Measurements from ENCODE around the gene SPATA6L.
"Not testable (repeated sequence)": the region's sequence is repeated elsewhere in the genome, so short reads cannot be mapped to it uniquely, and the experiment has no call there.

SPATA6L gene

DNA sequence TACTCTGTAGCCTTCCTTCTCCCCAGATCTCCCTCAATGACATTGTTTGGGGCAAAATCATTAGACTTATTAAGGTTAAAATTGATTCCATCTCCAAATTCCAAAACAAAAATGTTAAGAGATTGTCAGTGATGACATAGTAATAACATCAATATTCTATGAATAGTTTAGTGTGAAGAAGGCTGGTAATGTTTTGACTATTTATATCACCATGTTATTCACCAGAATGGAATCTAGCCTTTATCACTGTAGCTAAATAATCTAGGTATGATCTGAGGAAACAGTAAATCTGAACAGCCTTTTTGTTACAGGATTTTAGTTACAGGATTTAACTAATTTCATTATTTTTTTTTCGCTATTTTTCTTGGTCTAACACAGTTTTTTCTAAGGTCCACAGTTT lies 5.1 kb downstream of the SPATA6L start:
- H3K4me3 ChIP-seq (ENCODE audit: low read depth, low read length): no peak overlapping the region
- TF ChIP-seq, protein P1, sequence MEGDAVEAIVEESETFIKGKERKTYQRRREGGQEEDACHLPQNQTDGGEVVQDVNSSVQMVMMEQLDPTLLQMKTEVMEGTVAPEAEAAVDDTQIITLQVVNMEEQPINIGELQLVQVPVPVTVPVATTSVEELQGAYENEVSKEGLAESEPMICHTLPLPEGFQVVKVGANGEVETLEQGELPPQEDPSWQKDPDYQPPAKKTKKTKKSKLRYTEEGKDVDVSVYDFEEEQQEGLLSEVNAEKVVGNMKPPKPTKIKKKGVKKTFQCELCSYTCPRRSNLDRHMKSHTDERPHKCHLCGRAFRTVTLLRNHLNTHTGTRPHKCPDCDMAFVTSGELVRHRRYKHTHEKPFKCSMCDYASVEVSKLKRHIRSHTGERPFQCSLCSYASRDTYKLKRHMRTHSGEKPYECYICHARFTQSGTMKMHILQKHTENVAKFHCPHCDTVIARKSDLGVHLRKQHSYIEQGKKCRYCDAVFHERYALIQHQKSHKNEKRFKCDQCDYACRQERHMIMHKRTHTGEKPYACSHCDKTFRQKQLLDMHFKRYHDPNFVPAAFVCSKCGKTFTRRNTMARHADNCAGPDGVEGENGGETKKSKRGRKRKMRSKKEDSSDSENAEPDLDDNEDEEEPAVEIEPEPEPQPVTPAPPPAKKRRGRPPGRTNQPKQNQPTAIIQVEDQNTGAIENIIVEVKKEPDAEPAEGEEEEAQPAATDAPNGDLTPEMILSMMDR (IDR thresholded peaks at IDR 0.05; ENCODE audit: borderline replicate concordance, insufficient read depth, low read depth, low read length): no peak

DNA sequence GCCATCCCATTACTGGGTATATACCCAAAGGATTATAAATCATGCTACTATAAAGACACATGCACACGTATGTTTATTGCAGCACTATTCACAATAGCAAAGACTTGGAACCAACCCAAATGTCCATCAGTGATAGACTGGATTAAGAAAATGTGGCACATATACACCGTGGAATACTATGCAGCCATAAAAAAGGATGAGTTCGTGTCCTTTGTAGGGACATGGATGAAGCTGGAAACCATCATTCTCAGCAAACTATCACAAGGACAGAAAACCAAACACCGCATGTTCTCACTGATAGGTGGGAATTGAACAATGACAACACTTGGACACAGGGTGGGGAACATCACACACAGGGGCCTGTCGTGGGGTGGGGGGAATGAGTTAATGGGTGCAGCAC lies 5.6 kb downstream of the SPATA6L start:
- not testable (repeated sequence) for H3K4me3 ChIP-seq (ENCODE audit: low read depth, low read length)

DNA sequence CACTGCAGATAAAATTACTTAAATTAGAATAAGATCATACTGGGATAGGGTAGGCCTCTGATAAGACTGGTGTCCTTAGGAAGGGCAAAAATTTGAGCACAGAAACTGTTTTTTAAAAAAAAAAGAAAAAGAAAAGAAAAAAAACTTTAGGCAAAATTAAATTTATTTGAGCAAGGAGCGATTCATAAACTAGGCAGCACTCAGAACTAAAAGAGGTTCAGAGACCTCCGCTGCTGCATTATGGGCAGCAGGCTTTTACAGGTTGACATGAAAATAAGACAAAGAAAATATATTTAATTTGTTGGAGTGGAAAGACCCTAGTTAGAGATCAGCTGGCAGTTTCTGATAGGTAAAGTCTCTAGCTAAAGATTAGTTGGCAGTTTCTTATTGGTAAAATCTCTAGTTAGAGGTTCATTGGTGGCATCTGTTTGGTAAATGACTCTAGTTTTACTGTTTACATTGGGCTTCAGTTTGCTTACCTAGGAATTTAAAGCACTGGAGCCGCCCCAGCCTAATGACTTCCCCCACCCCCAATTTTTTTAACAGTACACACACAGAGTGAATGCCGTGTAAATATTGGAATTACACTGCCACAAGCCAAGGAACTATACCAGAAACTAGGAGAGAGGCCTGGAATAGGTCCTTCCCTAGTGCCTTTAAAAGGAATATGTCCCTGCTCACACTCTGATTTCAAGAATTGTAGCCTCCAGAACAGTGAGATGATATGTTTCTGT lies 8.7 kb downstream of the SPATA6L start:
- H3K4me3 ChIP-seq (ENCODE audit: low read depth, low read length): no peak overlapping the region
- TF ChIP-seq, protein P1 (IDR thresholded peaks at IDR 0.05; ENCODE audit: borderline replicate concordance, insufficient read depth, low read depth, low read length): no peak

DNA sequence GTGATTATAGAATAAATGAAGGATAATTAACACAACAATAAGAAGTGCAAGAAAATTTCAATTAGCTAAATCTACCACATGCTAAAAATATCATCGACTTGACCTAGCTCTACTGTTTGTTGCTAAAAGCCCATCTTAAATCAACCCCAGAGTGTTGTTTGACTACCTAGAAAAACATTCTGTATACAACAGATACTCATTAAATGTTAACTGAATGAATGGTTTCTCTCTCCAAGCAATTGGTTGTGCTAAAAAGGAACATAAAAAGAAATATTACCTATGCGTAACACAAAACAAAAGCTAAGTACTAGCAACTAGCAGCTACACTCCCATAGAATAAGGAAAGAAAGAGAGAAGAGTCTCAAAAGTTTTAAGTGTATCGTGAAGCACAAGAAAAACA lies 9.7 kb downstream of the SPATA6L start:
- H3K4me3 ChIP-seq (ENCODE audit: low read depth, low read length): no peak overlapping the region
- TF ChIP-seq, protein P1 (IDR thresholded peaks at IDR 0.05; ENCODE audit: borderline replicate concordance, insufficient read depth, low read depth, low read length): no peak

DNA sequence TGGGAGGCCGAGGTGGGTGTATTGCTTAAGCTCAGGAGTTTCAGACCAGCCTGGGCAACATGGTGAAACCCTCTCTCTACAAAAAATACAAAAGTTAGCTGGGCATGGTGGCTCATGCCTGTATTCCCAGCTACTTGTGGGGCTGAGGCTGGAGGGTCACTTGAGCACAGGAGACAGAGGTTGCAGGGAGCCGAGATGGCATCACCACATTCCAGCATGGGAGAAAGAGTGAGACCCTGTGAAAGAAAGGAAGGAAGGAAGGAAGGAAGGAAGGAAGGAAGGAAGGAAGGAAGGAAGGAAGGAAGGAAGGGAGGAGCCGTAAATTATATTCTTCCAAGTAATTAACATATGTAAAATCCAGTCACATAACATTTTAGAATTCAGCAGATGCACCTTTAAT lies 10.1 kb downstream of the SPATA6L start:
- H3K4me3 ChIP-seq (ENCODE audit: low read depth, low read length): not testable (repeated sequence)

DNA sequence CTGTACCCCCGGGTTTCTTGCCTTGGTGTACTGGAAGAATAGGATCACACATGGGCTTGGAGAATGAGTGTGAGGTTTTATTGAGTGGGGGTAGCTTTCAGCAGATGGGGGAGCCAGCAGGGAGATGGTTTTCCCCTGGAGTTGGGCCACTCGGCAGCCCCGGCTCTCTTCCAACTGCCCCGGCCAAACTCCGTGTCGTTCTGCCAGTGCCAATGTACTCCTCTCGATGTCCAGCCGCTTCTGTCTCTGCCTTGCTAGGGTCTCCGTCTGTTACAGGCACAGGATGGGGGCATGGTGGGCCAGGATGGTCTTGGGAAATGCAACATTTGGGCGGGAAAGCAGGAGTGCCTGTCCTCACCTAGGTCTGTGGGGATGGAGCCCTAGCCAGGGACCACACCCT lies 11.7 kb downstream of the SPATA6L start:
- TF ChIP-seq, protein P1 (IDR thresholded peaks at IDR 0.05; ENCODE audit: borderline replicate concordance, insufficient read depth, low read depth, low read length): no peak
- no peak overlapping the region for H3K4me3 ChIP-seq (ENCODE audit: low read depth, low read length)

DNA sequence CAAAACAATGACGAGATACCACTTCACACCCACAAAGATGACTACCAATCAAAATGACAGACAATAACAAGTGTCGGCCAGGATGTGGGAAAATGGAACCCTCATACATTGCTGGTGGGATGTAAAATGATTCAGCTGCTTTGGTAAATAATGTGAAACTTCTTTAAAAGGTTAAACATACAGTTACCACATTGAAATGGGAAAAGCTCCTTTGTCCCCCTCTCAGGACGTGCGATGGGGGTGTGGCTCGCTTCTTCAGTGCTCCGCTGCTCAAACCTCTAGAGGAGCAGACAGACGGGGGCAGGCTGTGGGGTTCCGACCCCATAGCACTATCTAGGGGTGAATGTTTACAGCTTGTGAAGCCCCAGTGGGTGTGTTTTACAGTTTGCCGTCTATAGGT lies 12.2 kb downstream of the SPATA6L start:
- TF ChIP-seq, protein P1 (IDR thresholded peaks at IDR 0.05; ENCODE audit: borderline replicate concordance, insufficient read depth, low read depth, low read length): no peak
- no peak overlapping the region for H3K4me3 ChIP-seq (ENCODE audit: low read depth, low read length)

DNA sequence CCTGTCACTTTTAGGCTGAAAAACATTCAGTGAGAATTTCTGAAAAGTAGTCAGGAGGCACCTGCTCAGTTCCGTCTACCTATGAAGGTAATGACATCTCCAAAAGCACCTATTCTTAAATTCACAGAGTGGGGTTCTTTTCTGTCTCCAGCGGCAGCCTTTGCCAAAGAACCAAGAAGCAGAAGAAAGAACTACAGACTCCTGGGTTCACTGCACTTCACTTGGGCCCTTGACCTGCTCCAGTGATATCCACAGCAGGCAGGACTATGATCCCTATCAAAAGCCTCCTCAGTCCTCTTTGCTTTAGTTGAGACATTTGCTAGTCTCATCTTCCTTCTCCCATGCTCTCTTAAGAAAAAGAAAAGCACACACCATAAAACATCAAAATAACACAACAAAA lies 23.9 kb downstream of the SPATA6L start:
- H3K4me3 ChIP-seq (ENCODE audit: low read depth, low read length): no peak overlapping the region
- TF ChIP-seq, protein P1 (IDR thresholded peaks at IDR 0.05; ENCODE audit: borderline replicate concordance, insufficient read depth, low read depth, low read length): no peak
